HepG2 (cell line): ENCODE measurements around the gene ZKSCAN4. TPM values are rescaled to one million over a fixed set of nuclear protein-coding genes. Genes with fewer than 3 reads are reported as not detected.

Experiments used
- HNF4A ChIP-seq: sonication (generic); formaldehyde crosslinking; IDR thresholded peaks from 2 replicates; pipeline ENCODE4 v1.4.0; 2020; ENCODE audit warnings: missing genetic modification reagents
- ISL2 ChIP-seq: sonication (generic); formaldehyde crosslinking; IDR thresholded peaks from 2 replicates; pipeline ENCODE4 v1.5.0; 2020; ENCODE audit warnings: missing genetic modification reagents
- KLF6 ChIP-seq: IDR thresholded peaks from 2 replicates; pipeline ENCODE4 v1.8.0; 2016; ENCODE audit warnings: missing biosample characterization, missing genetic modification reagents
- NRL ChIP-seq: sonication (generic); formaldehyde crosslinking; IDR thresholded peaks from 2 replicates; pipeline ENCODE4 v1.5.0; 2020; ENCODE audit warnings: missing genetic modification reagents, mild to moderate bottlenecking, moderate library complexity, borderline replicate concordance
- SAFB2 ChIP-seq: sonication (generic); formaldehyde crosslinking; IDR thresholded peaks from 2 replicates; pipeline ENCODE4 v1.5.1; 2020; ENCODE audit warnings: missing genetic modification reagents, low read depth, mild to moderate bottlenecking, borderline replicate concordance
- SP1 ChIP-seq, 2 experiments: fragments of 450-650 bp in 1 of 2; sonication (generic) in 1 of 2; formaldehyde crosslinking in 1 of 2; IDR thresholded peaks; 2 replicates each; pipeline versions ENCODE4 v1.4.0 to v1.6.1; 2016 to 2020; ENCODE audit warnings: missing genetic modification reagents in 1 of 2
- TOPORS ChIP-seq: sonication (generic); formaldehyde crosslinking; IDR thresholded peaks from 2 replicates; pipeline ENCODE4 v1.8.0; 2023; ENCODE audit warnings: mild to moderate bottlenecking, missing genetic modification reagents
- ZIK1 ChIP-seq: sonication (generic); formaldehyde crosslinking; IDR thresholded peaks from 2 replicates; pipeline ENCODE4 v1.5.0; 2020; ENCODE audit warnings: mild to moderate bottlenecking, low read depth, missing genetic modification reagents, borderline replicate concordance
- ZNF337 ChIP-seq: sonication (generic); formaldehyde crosslinking; IDR thresholded peaks from 2 replicates; pipeline ENCODE4 v1.5.1; 2020; ENCODE audit warnings: missing genetic modification reagents, low read depth, mild to moderate bottlenecking, borderline replicate concordance
- ZNF446 ChIP-seq: sonication (generic); formaldehyde crosslinking; IDR thresholded peaks from 2 replicates; pipeline ENCODE4 v1.5.0; 2020; ENCODE audit warnings: mild to moderate bottlenecking, missing genetic modification reagents
- ZNF543 ChIP-seq: sonication (generic); formaldehyde crosslinking; IDR thresholded peaks from 2 replicates; pipeline ENCODE4 v1.4.0; 2020; ENCODE audit warnings: mild to moderate bottlenecking, missing genetic modification reagents
- ZNF570 ChIP-seq: sonication (generic); formaldehyde crosslinking; IDR thresholded peaks from 2 replicates; pipeline ENCODE4 v1.4.0; 2020; ENCODE audit warnings: mild to moderate bottlenecking, missing genetic modification reagents, borderline replicate concordance
- polyA plus RNA-seq, 8 experiments: library from polyadenylated mRNA; depleted of rRNA in 3 of 8; stranded (reverse) in 7 of 8; unstranded in 1 of 8; fragments of >200 nt; fragmentation: Illumina TruSeq in 4 of 8; extraction: Trizol in 4 of 8; gene quantifications; 2 replicates each; pipeline versions ENCODE4 v1.2.1 to v1.2.3, GENCODE V29; 2011 to 2016; ENCODE audit warnings: low read depth in 4 of 8, missing spikeins in 1 of 8, mixed read lengths in 1 of 8; ENCODE audit not compliant: insufficient read depth in 1 of 8
- total RNA-seq, 5 experiments: library from RNA; depleted of rRNA; stranded (reverse); fragments of >200 nt; fragmentation: Illumina TruSeq; extraction: Trizol; gene quantifications; 2 replicates each; pipeline ENCODE4 v1.2.3, GENCODE V29; 2016; ENCODE audit warnings: low read depth in 1 of 5
- TF ChIP-seq, protein P1 (sequence below): sonication (generic); formaldehyde crosslinking; conservative IDR thresholded peaks from 2 replicates; pipeline ENCODE4 v1.8.1; 2023; ENCODE audit warnings: missing genetic modification reagents
- TF ChIP-seq, protein P2 (sequence below): sonication (generic); formaldehyde crosslinking; IDR thresholded peaks from 2 replicates; pipeline ENCODE4 v1.5.1; 2020; ENCODE audit warnings: mild to moderate bottlenecking, moderate library complexity, missing genetic modification reagents
- TF ChIP-seq, protein P3 (sequence below): sonication (generic); formaldehyde crosslinking; IDR thresholded peaks from 2 replicates; pipeline ENCODE4 v1.4.0; 2020; ENCODE audit warnings: mild to moderate bottlenecking, missing genetic modification reagents
- TF ChIP-seq, protein P4 (sequence below): sonication (generic); formaldehyde crosslinking; IDR thresholded peaks from 2 replicates; pipeline ENCODE4 v1.4.0; 2020; ENCODE audit warnings: missing genetic modification reagents
- TF ChIP-seq, protein P5 (sequence below): sonication (generic); formaldehyde crosslinking; conservative IDR thresholded peaks from 2 replicates; pipeline ENCODE4 v1.4.0; 2020; ENCODE audit warnings: missing genetic modification reagents

The ZKSCAN4 gene
- total and polyA plus RNA-seq, 2 of the 13 experiments (the other 11 are each of a cell fraction or from before 2014, with no cell fraction given), result 2.9 to 7.8 TPM

DNA sequence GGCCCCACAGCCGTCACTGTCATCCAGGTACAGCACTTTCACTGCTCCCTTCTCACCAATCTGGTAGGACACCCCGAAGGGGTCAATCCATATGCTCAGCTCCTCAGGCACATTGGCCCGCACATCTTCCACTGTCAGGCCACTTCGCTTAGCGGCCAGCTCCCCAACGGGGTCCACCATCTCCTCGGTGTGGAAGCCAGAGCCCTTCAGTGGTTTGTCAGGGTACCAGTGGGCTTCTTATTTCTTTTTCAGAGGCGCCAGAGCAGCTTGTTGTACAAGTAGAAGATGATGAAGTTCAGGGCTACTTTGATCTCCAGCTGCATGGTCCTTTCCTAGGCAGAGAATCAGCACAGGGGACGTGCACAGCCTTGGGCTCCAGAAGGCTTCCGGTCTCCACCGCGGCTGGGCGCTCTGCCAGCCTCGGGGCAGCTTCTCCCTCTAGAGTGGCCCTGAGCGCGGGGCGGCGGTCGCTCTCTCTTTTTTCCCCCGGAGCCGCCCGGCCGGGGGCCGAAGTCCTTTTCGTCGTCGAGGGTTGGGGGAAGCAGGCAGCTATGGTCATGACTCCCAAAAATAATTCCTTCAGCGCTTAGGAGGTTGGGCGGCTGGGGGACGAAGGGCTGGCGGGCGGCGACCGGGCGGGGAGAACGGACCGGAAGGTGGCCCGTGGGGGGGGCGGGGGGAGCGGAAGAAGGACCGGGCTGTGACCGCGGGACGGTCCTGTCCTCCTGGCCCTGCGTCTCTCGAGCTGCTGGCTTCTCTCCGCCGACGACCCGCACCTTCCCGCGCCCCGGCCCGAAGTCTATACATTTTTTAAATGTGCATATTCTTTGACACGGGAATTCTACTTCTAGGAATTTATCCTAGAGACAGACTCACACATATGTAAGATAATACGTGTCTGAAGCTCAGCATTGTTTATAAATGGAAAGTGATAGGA is 33.5 kb downstream of the ZKSCAN4 start (continued):
- TF ChIP-seq, protein P1, sequence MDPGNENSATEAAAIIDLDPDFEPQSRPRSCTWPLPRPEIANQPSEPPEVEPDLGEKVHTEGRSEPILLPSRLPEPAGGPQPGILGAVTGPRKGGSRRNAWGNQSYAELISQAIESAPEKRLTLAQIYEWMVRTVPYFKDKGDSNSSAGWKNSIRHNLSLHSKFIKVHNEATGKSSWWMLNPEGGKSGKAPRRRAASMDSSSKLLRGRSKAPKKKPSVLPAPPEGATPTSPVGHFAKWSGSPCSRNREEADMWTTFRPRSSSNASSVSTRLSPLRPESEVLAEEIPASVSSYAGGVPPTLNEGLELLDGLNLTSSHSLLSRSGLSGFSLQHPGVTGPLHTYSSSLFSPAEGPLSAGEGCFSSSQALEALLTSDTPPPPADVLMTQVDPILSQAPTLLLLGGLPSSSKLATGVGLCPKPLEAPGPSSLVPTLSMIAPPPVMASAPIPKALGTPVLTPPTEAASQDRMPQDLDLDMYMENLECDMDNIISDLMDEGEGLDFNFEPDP, result no peak
- TF ChIP-seq ZNF337 (CRISPR knock-in tag), result no peak
- peak; percentile 64; the same call in 1 of the 2 replicates for TF ChIP-seq ZIK1 (CRISPR knock-in tag)
- no peak for TF ChIP-seq ZNF570 (CRISPR knock-in tag)
- TF ChIP-seq, protein P2, sequence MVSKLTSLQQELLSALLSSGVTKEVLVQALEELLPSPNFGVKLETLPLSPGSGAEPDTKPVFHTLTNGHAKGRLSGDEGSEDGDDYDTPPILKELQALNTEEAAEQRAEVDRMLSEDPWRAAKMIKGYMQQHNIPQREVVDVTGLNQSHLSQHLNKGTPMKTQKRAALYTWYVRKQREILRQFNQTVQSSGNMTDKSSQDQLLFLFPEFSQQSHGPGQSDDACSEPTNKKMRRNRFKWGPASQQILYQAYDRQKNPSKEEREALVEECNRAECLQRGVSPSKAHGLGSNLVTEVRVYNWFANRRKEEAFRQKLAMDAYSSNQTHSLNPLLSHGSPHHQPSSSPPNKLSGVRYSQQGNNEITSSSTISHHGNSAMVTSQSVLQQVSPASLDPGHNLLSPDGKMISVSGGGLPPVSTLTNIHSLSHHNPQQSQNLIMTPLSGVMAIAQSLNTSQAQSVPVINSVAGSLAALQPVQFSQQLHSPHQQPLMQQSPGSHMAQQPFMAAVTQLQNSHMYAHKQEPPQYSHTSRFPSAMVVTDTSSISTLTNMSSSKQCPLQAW (CRISPR knock-in tag), result peak; percentile 36; the same call in 1 of the 2 replicates
- TF ChIP-seq ZNF446 (CRISPR knock-in tag), result peak; percentile 72
- TF ChIP-seq, protein P3, sequence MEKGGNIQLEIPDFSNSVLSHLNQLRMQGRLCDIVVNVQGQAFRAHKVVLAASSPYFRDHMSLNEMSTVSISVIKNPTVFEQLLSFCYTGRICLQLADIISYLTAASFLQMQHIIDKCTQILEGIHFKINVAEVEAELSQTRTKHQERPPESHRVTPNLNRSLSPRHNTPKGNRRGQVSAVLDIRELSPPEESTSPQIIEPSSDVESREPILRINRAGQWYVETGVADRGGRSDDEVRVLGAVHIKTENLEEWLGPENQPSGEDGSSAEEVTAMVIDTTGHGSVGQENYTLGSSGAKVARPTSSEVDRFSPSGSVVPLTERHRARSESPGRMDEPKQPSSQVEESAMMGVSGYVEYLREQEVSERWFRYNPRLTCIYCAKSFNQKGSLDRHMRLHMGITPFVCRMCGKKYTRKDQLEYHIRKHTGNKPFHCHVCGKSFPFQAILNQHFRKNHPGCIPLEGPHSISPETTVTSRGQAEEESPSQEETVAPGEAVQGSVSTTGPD, result no peak
- no peak; the same call in 1 of the 2 replicates for TF ChIP-seq TOPORS (CRISPR knock-in tag)
- 0 out of 2 replicates have a peak, but pooled peaks have one; percentile 5 for TF ChIP-seq HNF4A
- no peak; the same call in none of the 2 replicates for TF ChIP-seq NRL (CRISPR knock-in tag)
- TF ChIP-seq ZNF543, result peak; percentile 91
- TF ChIP-seq, protein P4, sequence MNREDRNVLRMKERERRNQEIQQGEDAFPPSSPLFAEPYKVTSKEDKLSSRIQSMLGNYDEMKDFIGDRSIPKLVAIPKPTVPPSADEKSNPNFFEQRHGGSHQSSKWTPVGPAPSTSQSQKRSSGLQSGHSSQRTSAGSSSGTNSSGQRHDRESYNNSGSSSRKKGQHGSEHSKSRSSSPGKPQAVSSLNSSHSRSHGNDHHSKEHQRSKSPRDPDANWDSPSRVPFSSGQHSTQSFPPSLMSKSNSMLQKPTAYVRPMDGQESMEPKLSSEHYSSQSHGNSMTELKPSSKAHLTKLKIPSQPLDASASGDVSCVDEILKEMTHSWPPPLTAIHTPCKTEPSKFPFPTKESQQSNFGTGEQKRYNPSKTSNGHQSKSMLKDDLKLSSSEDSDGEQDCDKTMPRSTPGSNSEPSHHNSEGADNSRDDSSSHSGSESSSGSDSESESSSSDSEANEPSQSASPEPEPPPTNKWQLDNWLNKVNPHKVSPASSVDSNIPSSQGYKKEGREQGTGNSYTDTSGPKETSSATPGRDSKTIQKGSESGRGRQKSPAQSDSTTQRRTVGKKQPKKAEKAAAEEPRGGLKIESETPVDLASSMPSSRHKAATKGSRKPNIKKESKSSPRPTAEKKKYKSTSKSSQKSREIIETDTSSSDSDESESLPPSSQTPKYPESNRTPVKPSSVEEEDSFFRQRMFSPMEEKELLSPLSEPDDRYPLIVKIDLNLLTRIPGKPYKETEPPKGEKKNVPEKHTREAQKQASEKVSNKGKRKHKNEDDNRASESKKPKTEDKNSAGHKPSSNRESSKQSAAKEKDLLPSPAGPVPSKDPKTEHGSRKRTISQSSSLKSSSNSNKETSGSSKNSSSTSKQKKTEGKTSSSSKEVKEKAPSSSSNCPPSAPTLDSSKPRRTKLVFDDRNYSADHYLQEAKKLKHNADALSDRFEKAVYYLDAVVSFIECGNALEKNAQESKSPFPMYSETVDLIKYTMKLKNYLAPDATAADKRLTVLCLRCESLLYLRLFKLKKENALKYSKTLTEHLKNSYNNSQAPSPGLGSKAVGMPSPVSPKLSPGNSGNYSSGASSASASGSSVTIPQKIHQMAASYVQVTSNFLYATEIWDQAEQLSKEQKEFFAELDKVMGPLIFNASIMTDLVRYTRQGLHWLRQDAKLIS, result no peak
- TF ChIP-seq, protein P5, sequence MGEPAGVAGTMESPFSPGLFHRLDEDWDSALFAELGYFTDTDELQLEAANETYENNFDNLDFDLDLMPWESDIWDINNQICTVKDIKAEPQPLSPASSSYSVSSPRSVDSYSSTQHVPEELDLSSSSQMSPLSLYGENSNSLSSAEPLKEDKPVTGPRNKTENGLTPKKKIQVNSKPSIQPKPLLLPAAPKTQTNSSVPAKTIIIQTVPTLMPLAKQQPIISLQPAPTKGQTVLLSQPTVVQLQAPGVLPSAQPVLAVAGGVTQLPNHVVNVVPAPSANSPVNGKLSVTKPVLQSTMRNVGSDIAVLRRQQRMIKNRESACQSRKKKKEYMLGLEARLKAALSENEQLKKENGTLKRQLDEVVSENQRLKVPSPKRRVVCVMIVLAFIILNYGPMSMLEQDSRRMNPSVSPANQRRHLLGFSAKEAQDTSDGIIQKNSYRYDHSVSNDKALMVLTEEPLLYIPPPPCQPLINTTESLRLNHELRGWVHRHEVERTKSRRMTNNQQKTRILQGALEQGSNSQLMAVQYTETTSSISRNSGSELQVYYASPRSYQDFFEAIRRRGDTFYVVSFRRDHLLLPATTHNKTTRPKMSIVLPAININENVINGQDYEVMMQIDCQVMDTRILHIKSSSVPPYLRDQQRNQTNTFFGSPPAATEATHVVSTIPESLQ, result 0 out of 2 replicates have a peak, but pooled peaks have one; percentile 3
- TF ChIP-seq SAFB2 (CRISPR knock-in tag), result no peak
- TF ChIP-seq KLF6 (CRISPR knock-in tag), result peak; percentile 91
- 0 out of 2 replicates have a peak, but pooled peaks have one; percentile 58 for TF ChIP-seq ISL2
- TF ChIP-seq SP1 (IDR thresholded peaks at IDR 0.05), result no peak
- TF ChIP-seq SP1 (CRISPR knock-in tag; IDR thresholded peaks at IDR 0.05), result no peak
